ENCODE data around the gene SLC41A2.

DNA sequence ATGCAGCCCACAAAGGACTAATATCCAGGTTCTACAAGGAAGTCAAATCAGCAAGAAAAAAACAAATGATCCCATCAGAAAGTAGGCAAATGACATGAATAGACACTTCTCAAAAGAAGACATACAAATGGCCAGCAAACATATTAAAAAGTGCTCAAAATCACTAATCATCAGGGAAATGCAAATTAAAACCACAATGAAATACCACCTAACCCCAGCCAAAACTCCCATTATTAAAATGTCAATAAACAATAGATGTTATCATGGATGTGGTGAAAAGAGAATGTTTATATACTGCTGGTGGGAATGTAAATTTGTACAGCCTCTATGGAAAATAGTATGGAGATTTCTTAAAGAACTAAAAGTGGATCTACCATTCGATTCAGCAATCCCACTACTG is 25.0 kb downstream of the SLC41A2 start:
- TF ChIP-seq, protein P1, sequence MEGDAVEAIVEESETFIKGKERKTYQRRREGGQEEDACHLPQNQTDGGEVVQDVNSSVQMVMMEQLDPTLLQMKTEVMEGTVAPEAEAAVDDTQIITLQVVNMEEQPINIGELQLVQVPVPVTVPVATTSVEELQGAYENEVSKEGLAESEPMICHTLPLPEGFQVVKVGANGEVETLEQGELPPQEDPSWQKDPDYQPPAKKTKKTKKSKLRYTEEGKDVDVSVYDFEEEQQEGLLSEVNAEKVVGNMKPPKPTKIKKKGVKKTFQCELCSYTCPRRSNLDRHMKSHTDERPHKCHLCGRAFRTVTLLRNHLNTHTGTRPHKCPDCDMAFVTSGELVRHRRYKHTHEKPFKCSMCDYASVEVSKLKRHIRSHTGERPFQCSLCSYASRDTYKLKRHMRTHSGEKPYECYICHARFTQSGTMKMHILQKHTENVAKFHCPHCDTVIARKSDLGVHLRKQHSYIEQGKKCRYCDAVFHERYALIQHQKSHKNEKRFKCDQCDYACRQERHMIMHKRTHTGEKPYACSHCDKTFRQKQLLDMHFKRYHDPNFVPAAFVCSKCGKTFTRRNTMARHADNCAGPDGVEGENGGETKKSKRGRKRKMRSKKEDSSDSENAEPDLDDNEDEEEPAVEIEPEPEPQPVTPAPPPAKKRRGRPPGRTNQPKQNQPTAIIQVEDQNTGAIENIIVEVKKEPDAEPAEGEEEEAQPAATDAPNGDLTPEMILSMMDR (IDR thresholded peaks at IDR 0.05), result no peak
- no peak for TF ChIP-seq POLR2A (IDR thresholded peaks at IDR 0.05; ENCODE audit: low read depth)
